G401 (cell line): Measurements from ENCODE around the gene IFITM5. TPM values are rescaled to one million over a fixed set of nuclear protein-coding genes. Genes with fewer than 3 reads are reported as not detected.
"Not testable (repeated sequence)": the region's sequence is repeated elsewhere in the genome, so short reads cannot be mapped to it uniquely, and the experiment has no call there.

Experiments
- DNase-seq: peaks from one replicate; pipeline ENCODE4 v3.0.0-alpha.2; 2015; ENCODE audit warnings: low spot score
- in situ Hi-C: cut with HindIII; loops from 2 replicates; pipeline ENCODE4 v1.10.0; 2016; ENCODE audit warnings: low sequenced_read_pairs, mixed read lengths
- total RNA-seq: library from RNA; depleted of rRNA; stranded (reverse); fragments of >200 nt; shearing (Covaris generic); gene quantifications from 2 replicates; pipeline ENCODE4 v1.2.3, GENCODE V29; 2014

IFITM5 gene
- total RNA-seq, 1 experiment from 2014 or later = not detected

- in situ Hi-C loops = no loop called here
- DNase-seq = no peak
Observed at GRCh38 chr11:278001-278951, 21.1 kb downstream of the IFITM5 start, which contains the start of gene NLRP6. TSS of gene NLRP6 (plus strand) at chr11:278407. CDS start at chr11:278570, 163 bp downstream.

DNA sequence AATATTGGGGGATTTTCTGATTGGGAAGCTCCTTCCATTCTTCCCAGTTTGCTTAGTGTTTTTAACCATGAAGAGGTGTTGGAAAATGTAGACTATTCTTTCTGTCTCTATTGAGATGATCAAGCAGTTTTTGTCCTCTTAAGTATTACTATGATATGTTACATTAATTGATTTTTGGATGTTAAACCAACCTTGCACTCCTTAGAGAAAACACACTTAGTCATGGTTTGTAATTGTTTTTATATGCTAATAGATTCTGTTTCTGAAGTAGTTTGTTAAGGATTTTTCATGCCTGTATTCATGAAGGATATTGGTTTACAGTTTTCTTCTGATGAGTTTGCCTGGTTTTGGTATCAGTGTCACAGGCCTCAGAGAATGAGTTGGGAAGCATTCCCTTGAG is 23.1 kb downstream of the IFITM5 start:
- in situ Hi-C loops = no loop called here
- no peak for DNase-seq

GRCh38 chr11:272931-273198 is 26.5 kb downstream of the IFITM5 start:
- DNase-seq = no peak
- in situ Hi-C loops = no loop called here

GRCh38 chr11:272195-272930 is 27.0 kb downstream of the IFITM5 start:
- in situ Hi-C loops = no loop called here
- DNase-seq = no peak

DNA sequence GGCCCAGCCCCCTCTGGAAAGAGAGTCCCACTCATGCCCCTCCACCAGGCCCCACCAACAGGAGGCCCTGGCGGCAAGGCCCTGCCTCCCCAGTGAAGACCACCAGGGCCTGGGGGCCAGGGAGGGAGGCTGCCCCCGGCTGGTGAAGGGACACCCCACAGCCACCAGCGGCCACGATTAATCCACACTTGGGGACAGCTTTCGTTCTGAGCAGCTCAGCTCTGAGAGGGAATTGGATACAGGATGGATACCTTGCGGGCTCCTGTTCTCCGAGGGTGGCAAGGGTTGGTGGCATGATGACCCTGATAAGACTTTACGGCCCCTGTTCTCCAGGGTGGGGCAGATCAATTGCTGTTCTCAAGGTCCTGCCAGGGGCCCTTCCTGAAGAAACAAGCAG is 28.0 kb downstream of the IFITM5 start:
- no peak for DNase-seq
- in situ Hi-C loops = no loop called here

GRCh38 chr11:270451-271318 is 28.6 kb downstream of the IFITM5 start:
- in situ Hi-C loops = no loop called here
- no peak for DNase-seq

- no peak for DNase-seq
- in situ Hi-C loops = no loop called here
Observed at GRCh38 chr11:269146-269890, 30.0 kb downstream of the IFITM5 start.

- in situ Hi-C loops, DNase-seq: not testable (repeated sequence)
Observed at GRCh38 chr11:268716-269145, 30.6 kb downstream of the IFITM5 start.

GRCh38 chr11:267491-267994 is 31.8 kb downstream of the IFITM5 start:
- in situ Hi-C loops = no loop called here
- DNase-seq = no peak

DNA sequence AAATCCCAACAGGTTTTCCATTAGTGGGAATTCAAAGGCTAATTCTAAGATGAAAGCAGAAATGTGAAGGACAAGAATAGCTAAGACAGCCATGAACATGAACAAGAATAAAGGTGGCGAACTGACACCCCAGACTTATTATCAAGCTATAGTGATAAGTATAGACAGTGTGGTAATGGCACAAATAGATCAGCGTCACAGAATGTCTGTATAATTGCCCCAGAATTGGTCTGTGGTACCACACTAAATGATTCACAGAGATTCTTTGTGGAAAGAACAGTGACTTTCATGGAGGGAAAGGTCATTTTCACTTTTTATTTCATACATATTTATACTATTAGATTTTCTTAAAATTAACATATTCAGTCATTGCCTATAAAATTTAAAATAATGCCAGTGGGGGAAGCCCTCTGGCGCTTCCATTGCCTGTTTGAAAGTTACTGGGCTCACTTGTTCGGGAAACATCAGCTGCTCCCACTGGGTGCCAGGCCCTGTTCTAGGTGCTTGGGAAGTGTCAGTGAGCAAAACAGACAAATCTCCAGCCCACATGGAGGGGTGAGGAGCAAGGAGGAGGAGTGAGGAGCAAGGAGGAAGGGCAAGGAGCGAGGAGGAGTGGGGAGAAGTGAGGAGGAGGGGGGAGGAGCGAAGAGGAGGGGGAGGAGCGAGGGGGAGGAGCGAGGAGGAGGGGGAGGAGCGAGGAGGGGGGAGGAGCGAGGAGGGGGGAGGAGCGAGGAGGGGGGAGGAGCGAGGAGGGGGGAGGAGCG is 32.5 kb downstream of the IFITM5 start:
- in situ Hi-C loops = no loop called here
- DNase-seq = no peak

- no peak for DNase-seq
- in situ Hi-C loops = no loop called here
Observed at GRCh38 chr11:261624-262023, 37.7 kb downstream of the IFITM5 start.

GRCh38 chr11:259413-259812 is 39.9 kb downstream of the IFITM5 start:
- DNase-seq = no peak
- in situ Hi-C loops = loop anchor here (10.0 kb wide), 1 partner anchor 195 kb away; the partner anchor contains the start of gene PTDSS2

DNA sequence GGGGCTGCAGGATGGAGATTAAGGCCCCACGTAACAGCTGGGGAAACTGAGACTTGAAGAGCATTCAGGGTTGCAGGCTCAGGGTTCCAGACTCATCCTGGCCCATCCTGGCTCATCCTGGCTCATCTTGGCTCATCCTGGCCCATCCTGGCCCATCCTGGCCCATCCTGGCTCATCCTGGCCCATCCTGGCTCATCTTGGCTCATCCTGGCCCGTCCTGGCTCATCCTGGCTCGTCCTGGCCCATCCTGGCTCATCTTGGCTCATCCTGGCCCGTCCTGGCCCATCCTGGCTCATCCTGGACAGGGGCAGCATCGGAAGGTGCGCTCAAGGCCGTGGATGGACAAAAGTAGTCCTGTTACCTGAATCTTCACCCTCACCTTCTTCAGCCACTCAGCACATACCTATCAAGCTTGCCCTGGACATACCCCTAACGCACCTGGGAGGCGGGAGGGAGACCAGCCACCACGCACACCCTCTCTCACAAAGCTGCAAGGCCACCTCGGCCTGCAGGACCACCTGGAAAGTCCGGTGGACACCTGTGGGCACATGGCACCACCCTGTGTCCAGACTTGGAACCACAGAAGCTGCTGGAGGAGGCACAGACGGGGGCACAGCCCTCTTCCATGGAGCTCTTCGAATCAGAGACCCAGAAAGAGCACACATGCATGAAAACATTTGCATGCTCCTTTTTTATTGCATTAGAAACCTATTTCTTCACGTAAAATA is 41.4 kb downstream of the IFITM5 start:
- in situ Hi-C loops = loop anchor here (10.0 kb wide), 1 partner anchor 197 kb away; the partner anchor contains the start of gene PTDSS2
- DNase-seq = no peak

DNA sequence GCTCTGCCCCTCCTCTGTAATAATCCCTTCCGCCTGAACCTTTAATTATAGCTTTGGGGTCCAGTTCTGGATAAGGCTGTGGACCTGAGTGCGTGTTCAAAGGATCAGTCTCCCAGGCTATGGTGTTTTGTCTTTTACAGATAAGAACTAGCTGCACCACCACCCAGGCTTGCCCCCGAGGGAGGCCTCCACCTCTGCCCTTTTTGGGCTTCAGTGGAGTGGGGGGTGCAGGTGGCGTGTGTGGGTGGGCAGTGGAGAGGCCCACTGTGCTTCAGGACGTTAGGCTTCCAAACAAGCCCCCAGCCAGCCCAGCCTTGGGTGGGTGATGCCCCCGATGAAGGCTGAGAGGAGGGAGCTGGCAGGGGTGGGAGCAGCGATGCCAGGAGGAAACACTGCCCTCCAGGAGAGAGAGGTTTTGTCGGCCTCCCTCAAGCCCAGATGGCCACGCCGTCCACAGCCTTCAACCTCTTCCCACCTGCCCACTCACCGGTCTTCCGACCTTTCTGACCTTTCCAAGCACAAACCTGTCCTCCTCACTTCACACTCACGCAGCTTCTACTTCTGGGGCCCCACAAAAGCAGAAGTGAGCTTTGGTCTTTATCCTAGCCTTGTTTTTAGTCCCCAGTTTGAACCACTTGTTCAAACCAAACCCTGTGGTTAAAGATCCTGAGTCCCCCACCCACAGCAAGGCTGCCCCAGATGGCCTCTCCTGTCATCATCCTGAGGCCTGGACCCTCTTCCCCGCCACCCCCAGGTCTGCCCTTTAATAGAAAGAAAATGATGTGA is 42.2 kb downstream of the IFITM5 start:
- in situ Hi-C loops = loop anchor here (10.0 kb wide), 1 partner anchor 198 kb away; the partner anchor contains the start of gene PTDSS2
- DNase-seq = no peak

DNA sequence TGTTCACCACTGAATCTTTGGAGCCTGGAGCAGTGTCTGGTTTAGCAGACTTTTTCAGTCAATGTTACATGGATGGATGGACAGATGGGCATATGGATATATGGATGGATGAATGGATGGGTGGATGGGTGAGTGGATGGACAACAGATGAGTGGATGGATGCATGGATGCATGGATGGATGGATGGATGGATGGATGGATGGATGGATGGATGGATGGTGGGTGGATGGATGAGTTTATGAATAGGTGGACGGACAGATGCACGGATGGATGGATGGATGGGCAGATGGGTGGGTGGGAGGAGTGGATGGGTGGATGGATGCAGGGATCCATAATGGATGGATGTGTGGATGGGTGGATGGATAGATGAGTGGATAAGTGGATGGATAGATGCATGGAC is 43.5 kb downstream of the IFITM5 start:
- in situ Hi-C loops = loop anchor here (10.0 kb wide), 1 partner anchor 199 kb away; the partner anchor contains the start of gene PTDSS2
- DNase-seq = no peak

GRCh38 chr11:255176-255575 is 44.1 kb downstream of the IFITM5 start:
- in situ Hi-C loops = loop anchor here (10.0 kb wide), 1 partner anchor 200 kb away; the partner anchor contains the start of gene PTDSS2
- no peak for DNase-seq
